ENCODE data around the gene CLK2. TPM values are rescaled to one million over a fixed set of nuclear protein-coding genes. Genes with fewer than 3 reads are reported as not detected.

CLK2 gene
- total and polyA plus RNA-seq, 9 of the 15 experiments (the other 6 are each of a cell fraction or from before 2014, with no cell fraction given): 13.5 to 81.4 (median 39.6) TPM

DNA sequence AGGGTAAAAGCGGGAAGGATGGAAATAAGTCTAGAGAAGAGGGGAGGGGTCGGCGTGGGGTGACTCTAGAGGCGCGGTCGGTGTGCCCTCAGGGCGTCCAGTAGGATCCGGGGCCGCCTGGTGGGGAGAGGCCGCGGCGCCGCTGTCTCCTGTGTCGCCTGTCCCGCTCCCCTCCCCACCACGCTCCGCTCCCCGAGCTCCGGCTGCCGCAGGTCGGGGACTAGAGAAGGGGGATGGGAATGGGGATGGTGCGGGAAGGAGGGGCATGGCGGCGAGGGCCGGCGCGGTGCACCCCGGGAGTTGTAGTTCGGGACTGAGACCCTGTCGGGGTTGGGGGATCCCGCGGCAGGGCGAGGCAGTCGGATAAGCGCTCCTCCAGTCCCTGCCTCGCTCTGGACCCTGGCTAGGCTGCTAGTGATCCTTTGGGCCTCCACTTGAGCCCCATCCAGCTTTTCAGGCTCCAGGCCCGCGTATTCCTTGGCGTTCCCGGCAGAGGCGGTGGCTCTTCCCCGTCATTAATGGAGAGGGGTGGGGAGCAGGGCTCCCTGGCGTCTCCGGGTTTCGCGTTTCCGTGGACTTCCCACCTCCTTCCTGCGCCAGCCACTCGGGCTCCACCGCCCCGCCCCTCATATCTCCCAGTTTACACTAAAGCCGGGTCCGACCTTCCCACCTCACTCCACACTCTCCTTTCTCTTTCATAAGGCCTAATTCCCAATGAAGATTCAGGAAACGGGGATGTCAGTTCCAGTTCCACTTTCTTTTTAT, 17.9 kb downstream of the CLK2 start, which contains the start of gene ENTREP3 (continued):
- TF ChIP-seq SNIP1 (IDR thresholded peaks at IDR 0.05; ENCODE audit: low read depth): no peak
- TF ChIP-seq NR2C2 (CRISPR knock-in tag; IDR thresholded peaks at IDR 0.05): 0 out of 2 replicates have a peak, but pooled peaks have one; percentile 14
- peak; percentile 44; the same call in 1 of the 2 replicates for TF ChIP-seq NR2C2 (tag; IDR thresholded peaks at IDR 0.05)
- TF ChIP-seq MAX (CRISPR knock-in tag; IDR thresholded peaks at IDR 0.05): peak; percentile 60; the same call in 1 of the 2 replicates
- peak; percentile 94 for TF ChIP-seq ZNF143 (CRISPR knock-in tag; IDR thresholded peaks at IDR 0.05)
- TF ChIP-seq MCM5 (IDR thresholded peaks at IDR 0.05; ENCODE audit: low read depth): no peak
- 0 out of 2 replicates have a peak, but pooled peaks have one; percentile 6 for TF ChIP-seq JUN (IDR thresholded peaks at IDR 0.05; ENCODE audit: borderline replicate concordance, low read depth, low read length)
- TF ChIP-seq JUN (CRISPR knock-in tag; IDR thresholded peaks at IDR 0.05; ENCODE audit: borderline replicate concordance): no peak
- TF ChIP-seq CBFB (CRISPR knock-in tag; IDR thresholded peaks at IDR 0.05): no peak
- no peak for TF ChIP-seq NUFIP1 (IDR thresholded peaks at IDR 0.05; ENCODE audit: partially characterized antibody)
- no peak for TF ChIP-seq OTX1 (CRISPR knock-in tag; IDR thresholded peaks at IDR 0.05)
- peak; percentile 73; the same call in 1 of the 2 replicates for TF ChIP-seq GABPB1 (CRISPR knock-in tag; IDR thresholded peaks at IDR 0.05)
- TF ChIP-seq ZNF263 (CRISPR knock-in tag; IDR thresholded peaks at IDR 0.05; ENCODE audit: borderline replicate concordance): no peak; the same call in 1 of the 2 replicates
- TF ChIP-seq POLR3A (IDR thresholded peaks at IDR 0.05; ENCODE audit: borderline replicate concordance, extremely low read depth, insufficient read depth, insufficient read length): no peak
- no peak for TF ChIP-seq BRF2 (IDR thresholded peaks at IDR 0.05; ENCODE audit: borderline replicate concordance, insufficient read depth, insufficient read length)
- no peak for TF ChIP-seq CBFA2T3 (IDR thresholded peaks at IDR 0.05)
- TF ChIP-seq ZNF274 (IDR thresholded peaks at IDR 0.05; ENCODE audit: borderline replicate concordance, low read depth, low read length): no peak
- no peak for TF ChIP-seq ZNF124 (CRISPR knock-in tag; IDR thresholded peaks at IDR 0.05)
- TF ChIP-seq ZNF75A (CRISPR knock-in tag; IDR thresholded peaks at IDR 0.05): no peak
- TF ChIP-seq HNRNPL (IDR thresholded peaks at IDR 0.05; ENCODE audit: low read depth, low read length): peak; percentile 11; the same call in 1 of the 2 replicates
- TF ChIP-seq NR4A1 (CRISPR knock-in tag; IDR thresholded peaks at IDR 0.05): 0 out of 2 replicates have a peak, but pooled peaks have one; percentile 29
- TF ChIP-seq NR4A1 (tag; IDR thresholded peaks at IDR 0.05): no peak
- TF ChIP-seq TBP (optimal IDR thresholded peaks at IDR 0.05; ENCODE audit: low read depth, low read length): peak; percentile 69
- no peak for TF ChIP-seq PTTG1 (tag; IDR thresholded peaks at IDR 0.05; ENCODE audit: low read depth)
- no peak for TF ChIP-seq ZNF586 (CRISPR knock-in tag; conservative IDR thresholded peaks at IDR 0.05)
- TF ChIP-seq BCOR (IDR thresholded peaks at IDR 0.05): no peak
- no peak for TF ChIP-seq ARHGAP35 (IDR thresholded peaks at IDR 0.05; ENCODE audit: partially characterized antibody)
- TF ChIP-seq DNMT1 (IDR thresholded peaks at IDR 0.05): no peak
- TF ChIP-seq PML (IDR thresholded peaks at IDR 0.05; ENCODE audit: low read length): no peak
- TF ChIP-seq E2F3 (CRISPR knock-in tag; IDR thresholded peaks at IDR 0.05): no peak
- TF ChIP-seq HDAC8 (tag; IDR thresholded peaks at IDR 0.05): no peak
- TF ChIP-seq CBFA2T2 (conservative IDR thresholded peaks at IDR 0.05): no peak
- no peak for TF ChIP-seq KDM2B (CRISPR knock-in tag; IDR thresholded peaks at IDR 0.05)
